ENCODE results near the gene CSMD2. TPM values are rescaled to one million over a fixed set of nuclear protein-coding genes. Genes with fewer than 3 reads are reported as not detected.

Gene CSMD2
- total RNA-seq, 1 donor from 2014 or later = 0.08 TPM

GRCh38 chr1:33814166-33814565 lies 350.9 kb downstream of the CSMD2 start:
- no peak for ATAC-seq

GRCh38 chr1:33810571-33810970 lies 354.5 kb downstream of the CSMD2 start:
- ATAC-seq = no peak

GRCh38 chr1:33805988-33806387 lies 359.0 kb downstream of the CSMD2 start:
- ATAC-seq = no peak

GRCh38 chr1:33802268-33802667 lies 362.8 kb downstream of the CSMD2 start:
- ATAC-seq = no peak

- no peak for ATAC-seq
Observed at GRCh38 chr1:33797849-33798248, 367.2 kb downstream of the CSMD2 start.

- no peak for ATAC-seq
Observed at GRCh38 chr1:33792651-33793050, 372.4 kb downstream of the CSMD2 start.

- ATAC-seq = no peak
Observed at GRCh38 chr1:33792216-33792615, 372.8 kb downstream of the CSMD2 start.

- ATAC-seq = no peak
Observed at GRCh38 chr1:33791251-33791650, 373.8 kb downstream of the CSMD2 start.

GRCh38 chr1:33790577-33790976 lies 374.5 kb downstream of the CSMD2 start:
- ATAC-seq = no peak

- ATAC-seq = no peak
Observed at GRCh38 chr1:33784876-33785275, 380.2 kb downstream of the CSMD2 start.

GRCh38 chr1:33782776-33783175 lies 382.3 kb downstream of the CSMD2 start:
- no peak for ATAC-seq

GRCh38 chr1:33781652-33782051 lies 383.4 kb downstream of the CSMD2 start:
- ATAC-seq = no peak

- ATAC-seq = no peak
Observed at GRCh38 chr1:33777337-33777736, 387.7 kb downstream of the CSMD2 start.

- ATAC-seq = no peak
Observed at GRCh38 chr1:33768821-33769220, 396.2 kb downstream of the CSMD2 start.

- no peak for ATAC-seq
Observed at GRCh38 chr1:33768106-33768505, 396.9 kb downstream of the CSMD2 start.

- no peak for ATAC-seq
Observed at GRCh38 chr1:33764149-33764548, 400.9 kb downstream of the CSMD2 start.

GRCh38 chr1:33763406-33763805 lies 401.6 kb downstream of the CSMD2 start:
- ATAC-seq = peak; percentile 63

GRCh38 chr1:33762962-33763361 lies 402.1 kb downstream of the CSMD2 start:
- no peak for ATAC-seq

GRCh38 chr1:33762109-33762830 lies 402.8 kb downstream of the CSMD2 start:
- ATAC-seq = no peak

GRCh38 chr1:33758698-33759097 lies 406.3 kb downstream of the CSMD2 start:
- no peak for ATAC-seq

GRCh38 chr1:33753087-33753856 lies 411.8 kb downstream of the CSMD2 start:
- no peak for ATAC-seq

- ATAC-seq = no peak
Observed at GRCh38 chr1:33745942-33746341, 419.1 kb downstream of the CSMD2 start.

- no peak for ATAC-seq
Observed at GRCh38 chr1:33743221-33743998, 421.6 kb downstream of the CSMD2 start.
